ENCODE results near the gene ARFGAP3.

ARFGAP3 gene

DNA sequence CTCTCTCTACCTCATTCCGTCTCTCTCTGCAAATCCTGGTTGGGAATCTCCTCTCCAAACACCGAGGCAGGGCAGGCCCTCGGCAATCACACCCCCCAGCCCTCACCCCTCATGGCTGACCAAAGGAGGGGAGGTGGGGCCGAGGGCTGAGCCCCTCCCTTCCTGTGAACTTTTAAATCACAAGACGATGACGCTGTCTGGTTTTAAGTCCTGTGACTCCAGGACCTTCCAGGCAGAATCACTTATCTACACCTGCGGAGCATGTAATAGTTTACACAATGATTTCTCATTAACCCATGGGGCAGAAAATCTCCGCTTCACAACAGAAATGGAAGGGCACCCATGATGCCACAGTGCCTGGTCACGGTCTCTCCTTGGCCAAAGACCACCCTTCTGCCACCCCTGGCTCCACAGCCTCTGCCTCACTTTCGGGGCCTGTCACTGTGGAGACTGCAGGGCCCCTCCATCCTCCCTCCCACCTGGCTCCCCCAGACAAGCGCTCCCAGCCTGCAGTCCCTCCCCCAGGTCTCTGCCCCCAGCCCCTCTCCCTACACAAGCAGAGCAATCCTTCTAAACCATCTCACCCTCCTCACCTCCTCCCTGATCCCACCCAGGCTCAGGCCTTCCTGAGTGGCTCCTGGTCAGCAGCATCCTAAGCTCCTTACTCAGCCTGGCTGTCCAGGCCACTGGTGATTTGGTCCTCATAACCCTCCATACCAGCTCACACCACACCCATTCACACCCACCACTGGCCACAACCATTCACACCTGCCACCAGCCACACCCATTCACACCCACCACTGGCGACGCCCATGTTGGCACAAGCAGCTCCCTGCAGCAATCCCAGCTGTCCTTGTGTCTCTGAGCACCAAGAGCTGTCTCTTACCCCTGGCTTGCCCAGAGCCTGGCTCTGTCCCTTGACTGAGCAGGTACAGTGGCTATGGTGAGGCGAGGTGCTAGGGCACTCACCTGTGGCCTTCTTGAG is 30.7 kb upstream of the ARFGAP3 start:
- Histone ChIP-seq H3K27me3 (replicated peaks; ENCODE audit: insufficient read depth, low read length) (no peaks in the 10 kb centered on the region), H3F3A (ENCODE audit: insufficient read depth, low read length) (no peaks in the 10 kb centered on the region), H3K4me3 (ENCODE audit: low read length) (no peak overlapping the region), H3K36me3 (replicated peaks; ENCODE audit: insufficient read depth, low read length) (no peaks in the 10 kb centered on the region), H3K4me1 (ENCODE audit: low read length) (no peaks in the 10 kb centered on the region), H3K9ac (ENCODE audit: low read length) (no peak overlapping the region), H3K9me2 (replicated peaks; ENCODE audit: insufficient read depth, low read length) (no peaks in the 10 kb centered on the region), H3K79me2 (ENCODE audit: low read length) (no peaks in the 10 kb centered on the region), H3K27ac (ENCODE audit: low read length) (no peak overlapping the region), H3K9me3 (replicated peaks; ENCODE audit: insufficient read depth, low read length) (no peaks in the 10 kb centered on the region), H4K20me1 (ENCODE audit: insufficient read depth, low read length) (no peaks in the 10 kb centered on the region), H3K4me2 (ENCODE audit: low read depth, low read length) (no peak overlapping the region), H2AFZ (ENCODE audit: low read length) (no peak overlapping the region)
- DNase-seq: no peak
- TF ChIP-seq EZH2phosphoT487 (IDR thresholded peaks at IDR 0.05; ENCODE audit: low read length): no peak

DNA sequence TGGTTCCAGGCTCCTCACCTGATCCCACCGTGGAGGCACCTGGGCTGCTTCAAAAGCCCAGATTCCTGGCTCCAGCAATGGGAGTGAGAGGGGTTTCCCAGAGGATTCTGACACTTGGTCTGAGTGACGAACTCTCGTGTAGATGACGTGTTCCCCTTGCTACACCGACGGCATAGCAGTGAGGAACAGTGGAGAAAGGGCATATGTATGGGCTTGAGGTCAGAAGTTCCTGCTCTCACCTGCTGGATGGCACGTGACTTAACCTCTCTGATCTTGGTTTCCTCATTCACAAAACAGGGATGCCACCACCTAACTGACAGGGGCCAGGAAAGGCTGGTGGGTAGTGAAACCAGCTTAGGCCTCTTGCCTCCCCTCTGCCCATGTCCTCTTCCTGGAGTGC is 30.0 kb upstream of the ARFGAP3 start:
- H3K36me3 ChIP-seq (replicated peaks; ENCODE audit: insufficient read depth, low read length): no peaks in the 10 kb centered on the region

DNA sequence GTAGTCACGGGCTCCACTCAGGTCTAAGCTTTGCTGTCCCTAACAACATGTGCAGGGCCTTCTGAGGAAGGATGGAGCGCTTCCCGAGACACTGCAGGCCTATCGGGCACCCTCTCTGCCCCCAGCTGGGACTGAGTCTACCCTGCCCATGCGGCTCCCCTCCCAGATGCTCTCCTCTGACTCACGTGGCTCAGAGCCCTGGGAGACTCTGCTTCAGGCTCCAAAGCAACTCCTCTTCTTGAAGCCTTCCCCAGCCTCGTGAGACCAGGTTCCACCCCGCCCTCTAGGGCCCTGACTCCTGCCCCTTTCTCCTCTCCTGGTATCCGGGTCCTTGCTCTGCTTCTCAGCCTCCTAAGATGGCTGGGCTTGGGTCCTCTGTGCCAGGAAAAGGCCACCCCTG is 28.4 kb upstream of the ARFGAP3 start:
- no peaks in the 10 kb centered on the region for H3K79me2 ChIP-seq (ENCODE audit: low read length)
- no peaks in the 10 kb centered on the region for H3K36me3 ChIP-seq (replicated peaks; ENCODE audit: insufficient read depth, low read length)
- no peaks in the 10 kb centered on the region for H3K9me2 ChIP-seq (replicated peaks; ENCODE audit: insufficient read depth, low read length)

More for the DNA sequence above, 30.0 kb upstream of the ARFGAP3 start:
- Histone ChIP-seq H3K9me2 (replicated peaks; ENCODE audit: insufficient read depth, low read length) (no peaks in the 10 kb centered on the region), H3K27me3 (replicated peaks; ENCODE audit: insufficient read depth, low read length) (no peaks in the 10 kb centered on the region), H3K4me3 (ENCODE audit: low read length) (no peak overlapping the region), H3K79me2 (ENCODE audit: low read length) (no peaks in the 10 kb centered on the region), H2AFZ (ENCODE audit: low read length) (no peak overlapping the region), H3K4me2 (ENCODE audit: low read depth, low read length) (no peak overlapping the region), H4K20me1 (ENCODE audit: insufficient read depth, low read length) (no peaks in the 10 kb centered on the region), H3K4me1 (ENCODE audit: low read length) (no peaks in the 10 kb centered on the region), H3F3A (ENCODE audit: insufficient read depth, low read length) (no peaks in the 10 kb centered on the region), H3K9me3 (replicated peaks; ENCODE audit: insufficient read depth, low read length) (no peaks in the 10 kb centered on the region), H3K9ac (ENCODE audit: low read length) (no peak overlapping the region), H3K27ac (ENCODE audit: low read length) (no peak overlapping the region)
- DNase-seq: no peak
- TF ChIP-seq EZH2phosphoT487 (IDR thresholded peaks at IDR 0.05; ENCODE audit: low read length) (no peak), EZH2 (optimal IDR thresholded peaks at IDR 0.05; ENCODE audit: low read depth, low read length) (no peak)
- TF ChIP-seq, protein P1, sequence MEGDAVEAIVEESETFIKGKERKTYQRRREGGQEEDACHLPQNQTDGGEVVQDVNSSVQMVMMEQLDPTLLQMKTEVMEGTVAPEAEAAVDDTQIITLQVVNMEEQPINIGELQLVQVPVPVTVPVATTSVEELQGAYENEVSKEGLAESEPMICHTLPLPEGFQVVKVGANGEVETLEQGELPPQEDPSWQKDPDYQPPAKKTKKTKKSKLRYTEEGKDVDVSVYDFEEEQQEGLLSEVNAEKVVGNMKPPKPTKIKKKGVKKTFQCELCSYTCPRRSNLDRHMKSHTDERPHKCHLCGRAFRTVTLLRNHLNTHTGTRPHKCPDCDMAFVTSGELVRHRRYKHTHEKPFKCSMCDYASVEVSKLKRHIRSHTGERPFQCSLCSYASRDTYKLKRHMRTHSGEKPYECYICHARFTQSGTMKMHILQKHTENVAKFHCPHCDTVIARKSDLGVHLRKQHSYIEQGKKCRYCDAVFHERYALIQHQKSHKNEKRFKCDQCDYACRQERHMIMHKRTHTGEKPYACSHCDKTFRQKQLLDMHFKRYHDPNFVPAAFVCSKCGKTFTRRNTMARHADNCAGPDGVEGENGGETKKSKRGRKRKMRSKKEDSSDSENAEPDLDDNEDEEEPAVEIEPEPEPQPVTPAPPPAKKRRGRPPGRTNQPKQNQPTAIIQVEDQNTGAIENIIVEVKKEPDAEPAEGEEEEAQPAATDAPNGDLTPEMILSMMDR (IDR thresholded peaks at IDR 0.05; ENCODE audit: low read length): no peak

More for the DNA sequence above, 28.4 kb upstream of the ARFGAP3 start:
- Histone ChIP-seq H4K20me1 (ENCODE audit: insufficient read depth, low read length) (no peaks in the 10 kb centered on the region), H3K9me3 (replicated peaks; ENCODE audit: insufficient read depth, low read length) (no peaks in the 10 kb centered on the region), H3K4me2 (ENCODE audit: low read depth, low read length) (no peak overlapping the region), H3K4me3 (ENCODE audit: low read length) (no peak overlapping the region), H2AFZ (ENCODE audit: low read length) (no peak overlapping the region), H3K27ac (ENCODE audit: low read length) (no peak overlapping the region), H3K9ac (ENCODE audit: low read length) (no peak overlapping the region), H3F3A (ENCODE audit: insufficient read depth, low read length) (no peaks in the 10 kb centered on the region), H3K4me1 (ENCODE audit: low read length) (no peaks in the 10 kb centered on the region), H3K27me3 (replicated peaks; ENCODE audit: insufficient read depth, low read length) (no peaks in the 10 kb centered on the region)
- no peak for DNase-seq
- no peak for TF ChIP-seq EZH2phosphoT487 (IDR thresholded peaks at IDR 0.05; ENCODE audit: low read length)
- TF ChIP-seq EZH2 (optimal IDR thresholded peaks at IDR 0.05; ENCODE audit: low read depth, low read length): no peak
- TF ChIP-seq, protein P1 (IDR thresholded peaks at IDR 0.05; ENCODE audit: low read length): no peak

All from MM.1S (cell line).